Subcutaneous abdominal adipose tissue (tissue), 5 donors: Measurements from ENCODE around the gene SNX25.
"Not testable (repeated sequence)": the region's sequence is repeated elsewhere in the genome, so short reads cannot be mapped to it uniquely, and the experiment has no call there.

ENCODE experiments used
- H3K27ac ChIP-seq: one replicate; pipeline ENCODE4 v1.7.0; 2013; ENCODE audit warnings: low read depth, mild to moderate bottlenecking, inconsistent platforms, low read length, moderate library complexity
- H3K27me3 ChIP-seq, 5 donors: one replicate each; pipeline ENCODE4 v1.7.0; 2013; ENCODE audit warnings: low read length in 5 of 5, inconsistent platforms in 1 of 5; ENCODE audit not compliant: control insufficient read depth in 5 of 5, insufficient read depth in 4 of 5
- H3K36me3 ChIP-seq, 5 donors: one replicate each; pipeline ENCODE4 v1.7.0; 2013; ENCODE audit warnings: low read length in 5 of 5; ENCODE audit not compliant: control insufficient read depth in 5 of 5, insufficient read depth in 5 of 5
- H3K4me1 ChIP-seq, 5 donors: one replicate each; pipeline ENCODE4 v1.7.0; 2013; ENCODE audit warnings: low read length in 5 of 5, mild to moderate bottlenecking in 3 of 5, moderate library complexity in 1 of 5; ENCODE audit not compliant: control insufficient read depth in 5 of 5, insufficient read depth in 5 of 5
- H3K4me3 ChIP-seq, 5 donors: one replicate each; pipeline ENCODE4 v1.7.0; 2013; ENCODE audit warnings: low read length in 5 of 5, low read depth in 1 of 5
- H3K9ac ChIP-seq, 5 donors: one replicate each; pipeline ENCODE4 v1.7.0; 2013; ENCODE audit warnings: low read length in 5 of 5, mild to moderate bottlenecking in 4 of 5, moderate library complexity in 3 of 5
- H3K9me3 ChIP-seq, 5 donors: one replicate each; pipeline ENCODE4 v1.7.0; 2013; ENCODE audit warnings: low read length in 5 of 5; ENCODE audit not compliant: control insufficient read depth in 5 of 5
- donor health status: healthy.
- donor health status: healthy.
- donor health status: healthy.
- donor health status: healthy.
- donor health status: healthy.

The SNX25 gene

DNA sequence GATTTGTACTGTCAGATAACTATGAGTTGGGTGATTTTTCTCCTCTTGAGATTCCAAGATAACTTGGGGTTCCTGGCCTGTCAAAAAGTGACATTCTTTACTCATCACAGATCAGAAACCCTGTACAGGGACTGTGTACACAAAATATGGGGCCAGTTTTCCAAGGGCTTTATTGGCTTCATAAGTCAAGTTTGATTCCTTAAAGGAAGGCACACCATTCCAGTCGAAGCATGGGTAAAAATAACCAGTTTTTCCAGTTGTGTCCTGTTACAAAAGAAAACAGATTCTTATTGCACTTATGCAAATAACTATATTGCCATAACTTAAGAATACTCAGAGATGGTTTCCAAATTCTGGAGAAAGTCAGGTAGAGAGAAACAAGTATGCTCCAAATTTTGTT, 116.3 kb downstream of the SNX25 start:
- not testable (repeated sequence) for H3K27me3 ChIP-seq, H3K9ac ChIP-seq, H3K27ac ChIP-seq, H3K4me1 ChIP-seq, H3K4me3 ChIP-seq, H3K9me3 ChIP-seq, H3K36me3 ChIP-seq

DNA sequence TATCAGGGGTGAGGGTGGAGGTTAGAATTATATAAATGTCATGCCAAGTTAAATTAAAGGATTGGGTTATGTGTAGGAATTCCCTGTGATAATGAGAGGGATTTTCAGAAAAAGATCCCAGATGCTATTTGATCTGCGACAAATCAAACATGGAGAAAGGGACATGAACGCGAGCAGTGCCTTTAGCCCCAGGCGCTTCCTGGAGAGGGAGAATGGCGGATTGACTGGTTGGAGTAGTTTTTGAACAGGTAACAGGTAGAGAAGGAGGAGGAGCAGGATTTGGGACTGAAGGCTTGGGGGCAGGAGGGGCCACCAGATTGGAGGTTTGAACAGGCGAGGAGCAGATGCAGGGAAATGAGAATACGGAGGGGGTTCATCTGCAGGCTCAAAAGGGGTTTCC, 119.2 kb downstream of the SNX25 start:
- H3K36me3 ChIP-seq = peaks cover 0 to 2% (median 0%) of the 10 kb centered on the region in 5 donors
- no peak overlapping the region for H3K27ac ChIP-seq
- no peaks in the 10 kb centered on the region for H3K4me1 ChIP-seq
- no peak overlapping the region for H3K4me3 ChIP-seq
- no peaks in the 10 kb centered on the region for H3K27me3 ChIP-seq
- no peak overlapping the region for H3K9ac ChIP-seq
- no peaks in the 10 kb centered on the region for H3K9me3 ChIP-seq

DNA sequence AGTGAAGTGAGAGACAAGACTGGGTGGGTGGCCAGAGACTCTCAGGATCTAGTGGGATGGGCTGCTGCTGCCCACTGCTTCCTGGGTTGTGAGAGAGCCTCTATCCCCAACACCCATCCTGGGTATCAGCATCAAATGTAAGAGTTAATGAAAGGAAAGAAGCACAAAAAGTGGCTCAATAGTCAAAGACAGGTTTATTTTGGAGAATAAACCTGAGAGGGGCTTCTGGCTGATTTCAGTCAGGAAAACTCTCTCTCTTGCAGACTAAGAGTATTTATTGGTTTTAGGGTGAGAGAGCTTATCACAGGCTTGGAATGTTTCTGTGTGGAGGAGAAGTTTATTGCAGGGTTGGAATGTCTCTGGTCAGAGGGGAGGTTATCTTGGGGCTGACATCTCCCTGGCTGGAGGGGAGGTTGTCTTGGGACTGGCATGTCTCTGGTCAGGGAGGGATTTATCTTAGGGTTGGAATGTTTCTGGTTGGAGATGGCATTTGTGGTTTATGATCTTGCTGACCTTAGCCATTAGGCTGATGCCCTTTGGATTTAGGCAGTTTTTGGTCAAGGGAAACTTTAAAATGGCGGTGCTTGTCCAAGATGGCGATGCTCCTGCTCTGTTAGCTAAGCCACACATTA, 120.6 kb downstream of the SNX25 start:
- H3K36me3 ChIP-seq, H3K9ac ChIP-seq, H3K4me1 ChIP-seq, H3K4me3 ChIP-seq, H3K27ac ChIP-seq, H3K9me3 ChIP-seq, H3K27me3 ChIP-seq: not testable (repeated sequence)

DNA sequence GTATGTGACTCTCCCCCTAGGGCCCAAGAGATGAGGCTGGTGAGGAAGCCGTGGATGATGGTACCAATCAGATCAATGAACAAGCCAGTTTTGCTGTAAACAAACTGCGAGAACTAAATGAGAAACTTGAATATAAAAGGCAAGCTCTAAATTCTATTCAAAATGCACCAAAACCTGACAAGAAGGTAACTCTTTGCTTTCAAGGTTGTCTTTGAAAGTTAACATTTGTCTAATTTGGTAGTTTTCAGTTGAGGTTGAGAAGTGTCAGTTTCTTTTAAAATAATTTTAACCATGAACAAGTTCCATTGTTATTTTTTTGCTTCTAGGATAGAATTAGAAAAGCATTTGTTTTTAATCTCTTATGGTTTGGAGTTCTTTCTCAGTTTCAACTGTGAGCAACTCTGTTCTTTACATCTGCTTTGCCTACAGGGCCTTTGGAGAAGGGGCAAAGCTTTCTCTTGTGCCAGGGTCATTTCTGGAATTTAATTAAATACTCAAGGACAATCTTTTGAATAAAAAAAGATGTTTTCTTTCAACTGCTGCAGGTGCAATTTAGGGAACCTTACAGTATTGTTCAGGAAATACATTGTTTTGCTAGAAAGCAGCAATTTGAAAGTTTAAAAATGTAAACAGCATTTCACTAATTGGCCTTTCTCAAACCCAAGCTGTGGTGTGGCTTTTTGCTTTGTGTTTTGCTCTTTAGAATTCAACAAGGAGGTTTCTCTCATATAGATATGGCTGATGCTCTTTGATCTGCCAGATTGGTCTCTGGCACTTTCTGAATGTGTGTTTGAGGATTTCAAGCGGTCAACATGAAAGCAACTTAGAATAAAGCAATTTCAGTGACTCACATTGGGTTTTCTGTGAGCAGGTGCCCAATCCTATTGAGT, 123.4 kb downstream of the SNX25 start:
- H3K27ac ChIP-seq = no peak overlapping the region
- H3K36me3 ChIP-seq = peaks cover 0 to 2% (median 0%) of the 10 kb centered on the region in 5 donors
- no peak overlapping the region for H3K9ac ChIP-seq
- H3K9me3 ChIP-seq = no peaks in the 10 kb centered on the region
- no peak overlapping the region for H3K4me3 ChIP-seq
- H3K27me3 ChIP-seq = no peaks in the 10 kb centered on the region
- H3K4me1 ChIP-seq = peaks cover 0 to 3% (median 0%) of the 10 kb centered on the region in 5 donors

DNA sequence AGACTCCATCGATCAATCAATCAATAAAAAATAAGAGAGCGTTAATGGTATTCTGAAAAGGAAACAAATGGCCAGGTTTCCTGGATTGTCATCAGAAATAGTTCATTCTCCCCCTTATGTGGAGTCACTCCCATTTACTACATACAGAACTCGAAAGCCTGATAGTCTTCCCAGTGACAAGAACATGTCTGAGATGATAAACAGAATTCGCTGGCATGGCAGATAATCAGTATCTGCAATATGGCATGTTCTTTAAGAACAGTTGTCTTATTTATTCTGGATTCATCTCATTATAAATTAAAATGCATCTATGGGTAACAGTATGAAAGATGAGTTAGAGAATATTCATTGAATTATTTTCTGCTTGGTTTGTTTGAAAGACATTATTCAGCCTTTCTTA, 124.9 kb downstream of the SNX25 start:
- Histone ChIP-seq H3K27ac (no peak overlapping the region), H3K4me1 (peaks cover 0 to 3% (median 0%) of the 10 kb centered on the region in 5 donors), H3K36me3 (peaks cover 0 to 2% (median 0%) of the 10 kb centered on the region in 5 donors), H3K27me3 (no peaks in the 10 kb centered on the region), H3K9me3 (peaks cover 0 to 3% (median 0%) of the 10 kb centered on the region in 5 donors), H3K9ac (no peak overlapping the region), H3K4me3 (no peak overlapping the region)

DNA sequence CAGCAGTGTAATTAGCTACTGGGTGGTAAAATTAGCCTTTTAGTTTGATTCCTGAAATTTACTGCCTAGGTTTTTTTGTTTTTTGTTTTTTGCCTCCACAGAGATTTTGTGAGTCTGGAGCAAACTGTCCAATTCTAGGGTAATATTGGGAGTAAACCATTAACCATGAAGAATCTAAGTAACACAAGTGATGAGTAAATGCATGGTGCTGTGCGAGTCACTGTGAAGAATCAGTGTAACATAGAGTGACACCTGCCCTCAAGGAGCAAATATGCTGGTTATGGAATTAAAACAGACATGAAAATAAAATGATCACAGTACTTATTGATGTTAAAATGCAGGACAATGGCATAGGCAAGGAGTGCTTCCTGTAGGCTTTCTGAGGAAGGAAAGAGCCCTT, 126.2 kb downstream of the SNX25 start:
- no peak overlapping the region for H3K9ac ChIP-seq
- H3K27me3 ChIP-seq = no peaks in the 10 kb centered on the region
- H3K9me3 ChIP-seq = peaks cover 0 to 3% (median 0%) of the 10 kb centered on the region in 5 donors
- no peak overlapping the region for H3K4me3 ChIP-seq
- peaks cover 0 to 8% (median 3%) of the 10 kb centered on the region in 5 donors for H3K36me3 ChIP-seq
- H3K27ac ChIP-seq = no peak overlapping the region
- H3K4me1 ChIP-seq = peaks cover 0 to 3% (median 0%) of the 10 kb centered on the region in 5 donors

DNA sequence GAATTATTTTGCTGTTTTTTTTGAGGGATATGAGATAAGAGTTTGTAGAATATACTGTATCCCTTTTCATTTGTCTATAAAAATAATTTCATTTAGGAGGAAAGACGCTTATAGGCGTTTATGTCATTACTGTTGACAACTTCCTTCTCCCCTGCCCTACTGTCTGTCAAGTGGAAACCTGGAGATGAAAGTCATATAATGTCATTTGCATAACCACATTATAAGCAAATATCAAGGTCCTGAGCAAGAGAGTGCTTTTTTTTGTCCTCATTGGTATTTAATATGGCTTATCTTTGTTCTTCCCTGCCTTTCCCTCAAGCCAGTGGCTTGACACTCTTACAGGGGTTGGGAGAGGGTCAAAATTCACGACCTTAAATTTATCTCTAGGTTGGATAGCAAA, 130.5 kb downstream of the SNX25 start:
- Histone ChIP-seq H3K27ac (no peak overlapping the region), H3K9me3 (peaks cover 0 to 3% (median 0%) of the 10 kb centered on the region in 5 donors), H3K36me3 (peaks cover 5 to 18% (median 12%) of the 10 kb centered on the region in 5 donors), H3K4me1 (peaks cover 0 to 17% (median 7%) of the 10 kb centered on the region in 5 donors), H3K4me3 (no peak overlapping the region), H3K27me3 (no peaks in the 10 kb centered on the region), H3K9ac (no peak overlapping the region)

DNA sequence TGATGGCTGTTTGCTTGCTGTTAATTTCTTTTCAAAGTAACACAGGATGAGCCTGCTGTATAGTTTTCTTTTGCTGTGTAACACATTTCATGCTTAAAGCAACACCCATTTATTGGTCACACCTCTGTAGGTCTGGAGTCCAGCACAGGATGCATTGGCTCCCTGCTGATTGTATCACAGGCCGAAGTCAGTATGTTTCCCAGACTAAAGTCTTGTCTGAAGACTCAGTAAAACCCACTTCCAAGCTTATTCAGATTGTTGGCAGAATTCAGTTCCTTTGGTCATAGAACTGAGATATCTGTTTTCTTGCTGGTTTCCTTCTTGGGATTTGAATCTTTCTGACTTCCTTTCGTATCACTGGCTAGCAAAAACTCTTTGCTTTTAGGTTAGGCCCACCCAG, 132.0 kb downstream of the SNX25 start:
- peaks cover 0 to 3% (median 0%) of the 10 kb centered on the region in 5 donors for H3K9me3 ChIP-seq
- no peak overlapping the region for H3K4me3 ChIP-seq
- H3K36me3 ChIP-seq = peaks cover 5 to 16% (median 12%) of the 10 kb centered on the region in 5 donors
- H3K4me1 ChIP-seq = peaks cover 0 to 18% (median 7%) of the 10 kb centered on the region in 5 donors
- H3K9ac ChIP-seq = no peak overlapping the region
- no peak overlapping the region for H3K27ac ChIP-seq
- no peaks in the 10 kb centered on the region for H3K27me3 ChIP-seq

DNA sequence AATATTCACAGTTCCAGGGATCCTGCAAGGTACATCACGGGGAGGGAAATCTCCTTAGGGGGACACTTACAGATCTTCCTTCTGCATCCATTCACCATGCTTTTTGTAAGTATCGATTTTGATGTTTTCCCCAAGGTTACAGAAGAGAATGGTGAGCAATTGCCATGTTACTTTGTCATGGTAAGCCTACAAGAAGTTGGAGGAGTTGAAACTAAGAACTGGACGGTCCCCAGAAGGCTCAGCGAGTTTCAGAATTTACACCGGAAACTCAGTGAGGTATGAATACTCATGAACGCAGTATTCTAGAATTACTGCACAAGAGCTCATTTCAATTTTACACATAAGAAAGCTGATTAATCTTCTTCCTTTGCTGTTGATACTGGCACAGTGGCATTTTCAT, 132.4 kb downstream of the SNX25 start:
- no peak overlapping the region for H3K4me3 ChIP-seq
- H3K9me3 ChIP-seq = peaks cover 0 to 3% (median 0%) of the 10 kb centered on the region in 5 donors
- H3K36me3 ChIP-seq = peaks cover 7 to 17% (median 15%) of the 10 kb centered on the region in 5 donors
- H3K27me3 ChIP-seq = no peaks in the 10 kb centered on the region
- H3K9ac ChIP-seq = no peak overlapping the region
- H3K4me1 ChIP-seq = peaks cover 0 to 18% (median 7%) of the 10 kb centered on the region in 5 donors
- no peak overlapping the region for H3K27ac ChIP-seq
